ENCODE measurements around the gene SEC11C.
"Not testable (repeated sequence)": the region's sequence is repeated elsewhere in the genome, so short reads cannot be mapped to it uniquely, and the experiment has no call there.

The SEC11C gene

GRCh38 chr18:59140302-59140885, 710 bp downstream of the SEC11C start:
- Mint-ChIP-seq H3K27ac (peak overlapping the region; percentile 91), H3K36me3 (ENCODE audit: low read depth) (peaks cover 3% of the 10 kb centered on the region), H3K4me3 (peak overlapping the region; percentile 94), H3K9me3 (no peaks in the 10 kb centered on the region), H3K27me3 (peaks cover 6% of the 10 kb centered on the region), H3K4me1 (ENCODE audit: low read depth) (peaks cover 52% of the 10 kb centered on the region)

GRCh38 chr18:59141294-59142068, 1.8 kb downstream of the SEC11C start:
- Mint-ChIP-seq H3K36me3 (ENCODE audit: low read depth) (peaks cover 3% of the 10 kb centered on the region), H3K27ac (peak overlapping the region; percentile 91), H3K27me3 (no peaks in the 10 kb centered on the region), H3K4me1 (ENCODE audit: low read depth) (peaks cover 59% of the 10 kb centered on the region), H3K4me3 (peak overlapping the region; percentile 94), H3K9me3 (no peaks in the 10 kb centered on the region)

GRCh38 chr18:59142274-59142673, 2.6 kb downstream of the SEC11C start:
- peaks cover 64% of the 10 kb centered on the region for H3K4me1 Mint-ChIP-seq (ENCODE audit: low read depth)
- H3K27ac Mint-ChIP-seq = peak overlapping the region; percentile 82
- H3K4me3 Mint-ChIP-seq = peak overlapping the region; percentile 94
- no peaks in the 10 kb centered on the region for H3K9me3 Mint-ChIP-seq
- H3K27me3 Mint-ChIP-seq = no peaks in the 10 kb centered on the region
- peaks cover 3% of the 10 kb centered on the region for H3K36me3 Mint-ChIP-seq (ENCODE audit: low read depth)

GRCh38 chr18:59142800-59143416, 3.2 kb downstream of the SEC11C start:
- H3K27ac Mint-ChIP-seq = peak overlapping the region; percentile 82
- not testable (repeated sequence) for H3K27me3 Mint-ChIP-seq; H3K9me3 Mint-ChIP-seq; H3K36me3 Mint-ChIP-seq (ENCODE audit: low read depth)
- H3K4me3 Mint-ChIP-seq = peak overlapping the region; percentile 94
- H3K4me1 Mint-ChIP-seq (ENCODE audit: low read depth) = peaks cover 69% of the 10 kb centered on the region

GRCh38 chr18:59143441-59143840, 3.8 kb downstream of the SEC11C start:
- H3K36me3 Mint-ChIP-seq (ENCODE audit: low read depth) = peaks cover 3% of the 10 kb centered on the region
- H3K4me1 Mint-ChIP-seq (ENCODE audit: low read depth) = peaks cover 73% of the 10 kb centered on the region
- H3K4me3 Mint-ChIP-seq = peak overlapping the region; percentile 63
- no peaks in the 10 kb centered on the region for H3K9me3 Mint-ChIP-seq
- H3K27me3 Mint-ChIP-seq = no peaks in the 10 kb centered on the region
- H3K27ac Mint-ChIP-seq = peak overlapping the region; percentile 43

GRCh38 chr18:59144483-59144882, 4.8 kb downstream of the SEC11C start:
- Mint-ChIP-seq H3K9me3 (no peaks in the 10 kb centered on the region), H3K4me3 (no peak overlapping the region), H3K27me3 (no peaks in the 10 kb centered on the region), H3K36me3 (ENCODE audit: low read depth) (peaks cover 3% of the 10 kb centered on the region), H3K4me1 (ENCODE audit: low read depth) (peaks cover 82% of the 10 kb centered on the region), H3K27ac (no peak overlapping the region)

- Mint-ChIP-seq H3K9me3 (no peaks in the 10 kb centered on the region), H3K4me1 (ENCODE audit: low read depth) (peaks cover 81% of the 10 kb centered on the region), H3K27ac (no peak overlapping the region), H3K27me3 (no peaks in the 10 kb centered on the region), H3K36me3 (ENCODE audit: low read depth) (peaks cover 3% of the 10 kb centered on the region), H3K4me3 (no peak overlapping the region)
Measured at GRCh38 chr18:59145055-59145454, 5.4 kb downstream of the SEC11C start.

GRCh38 chr18:59148192-59148591, 8.5 kb downstream of the SEC11C start:
- H3K27me3 Mint-ChIP-seq = no peaks in the 10 kb centered on the region
- H3K4me1 Mint-ChIP-seq (ENCODE audit: low read depth) = peaks cover 49% of the 10 kb centered on the region
- no peak overlapping the region for H3K27ac Mint-ChIP-seq
- no peak overlapping the region for H3K4me3 Mint-ChIP-seq
- peaks cover 18% of the 10 kb centered on the region for H3K36me3 Mint-ChIP-seq (ENCODE audit: low read depth)
- no peaks in the 10 kb centered on the region for H3K9me3 Mint-ChIP-seq

GRCh38 chr18:59149007-59149406, 9.3 kb downstream of the SEC11C start:
- no peak overlapping the region for H3K4me3 Mint-ChIP-seq
- peak overlapping the region; percentile 37 for H3K27ac Mint-ChIP-seq
- H3K4me1 Mint-ChIP-seq (ENCODE audit: low read depth) = peaks cover 42% of the 10 kb centered on the region
- no peaks in the 10 kb centered on the region for H3K27me3 Mint-ChIP-seq
- H3K36me3 Mint-ChIP-seq (ENCODE audit: low read depth) = peaks cover 20% of the 10 kb centered on the region
- H3K9me3 Mint-ChIP-seq = no peaks in the 10 kb centered on the region

- H3K27ac Mint-ChIP-seq = no peak overlapping the region
- no peaks in the 10 kb centered on the region for H3K9me3 Mint-ChIP-seq
- peaks cover 38% of the 10 kb centered on the region for H3K4me1 Mint-ChIP-seq (ENCODE audit: low read depth)
- H3K4me3 Mint-ChIP-seq = no peak overlapping the region
- peaks cover 25% of the 10 kb centered on the region for H3K36me3 Mint-ChIP-seq (ENCODE audit: low read depth)
- no peaks in the 10 kb centered on the region for H3K27me3 Mint-ChIP-seq
Measured at GRCh38 chr18:59149416-59149815, 9.7 kb downstream of the SEC11C start.

GRCh38 chr18:59150236-59150635, 10.6 kb downstream of the SEC11C start:
- peaks cover 33% of the 10 kb centered on the region for H3K4me1 Mint-ChIP-seq (ENCODE audit: low read depth)
- no peak overlapping the region for H3K27ac Mint-ChIP-seq
- no peaks in the 10 kb centered on the region for H3K9me3 Mint-ChIP-seq
- no peaks in the 10 kb centered on the region for H3K27me3 Mint-ChIP-seq
- H3K4me3 Mint-ChIP-seq = no peak overlapping the region
- H3K36me3 Mint-ChIP-seq (ENCODE audit: low read depth) = peaks cover 30% of the 10 kb centered on the region

- Mint-ChIP-seq H3K36me3 (ENCODE audit: low read depth) (peaks cover 65% of the 10 kb centered on the region), H3K27me3 (no peaks in the 10 kb centered on the region), H3K4me3 (no peak overlapping the region), H3K9me3 (no peaks in the 10 kb centered on the region), H3K4me1 (ENCODE audit: low read depth) (no peaks in the 10 kb centered on the region), H3K27ac (no peak overlapping the region)
Measured at GRCh38 chr18:59155153-59155552, 15.5 kb downstream of the SEC11C start.

- H3K9me3 Mint-ChIP-seq = no peaks in the 10 kb centered on the region
- H3K4me3 Mint-ChIP-seq = no peak overlapping the region
- no peaks in the 10 kb centered on the region for H3K27me3 Mint-ChIP-seq
- no peaks in the 10 kb centered on the region for H3K4me1 Mint-ChIP-seq (ENCODE audit: low read depth)
- no peak overlapping the region for H3K27ac Mint-ChIP-seq
- peaks cover 65% of the 10 kb centered on the region for H3K36me3 Mint-ChIP-seq (ENCODE audit: low read depth)
Measured at GRCh38 chr18:59156316-59156715, 16.6 kb downstream of the SEC11C start.

GRCh38 chr18:59159265-59159664, 19.6 kb downstream of the SEC11C start:
- H3K4me3 Mint-ChIP-seq = no peak overlapping the region
- H3K4me1 Mint-ChIP-seq (ENCODE audit: low read depth) = no peaks in the 10 kb centered on the region
- H3K27ac Mint-ChIP-seq = no peak overlapping the region

GRCh38 chr18:59159986-59160385, 20.3 kb downstream of the SEC11C start:
- H3K4me3 Mint-ChIP-seq = no peak overlapping the region
- peaks cover 42% of the 10 kb centered on the region for H3K36me3 Mint-ChIP-seq (ENCODE audit: low read depth)
- H3K27me3 Mint-ChIP-seq = no peaks in the 10 kb centered on the region
- no peak overlapping the region for H3K27ac Mint-ChIP-seq
- H3K9me3 Mint-ChIP-seq = no peaks in the 10 kb centered on the region
- no peaks in the 10 kb centered on the region for H3K4me1 Mint-ChIP-seq (ENCODE audit: low read depth)

More at GRCh38 chr18:59159265-59159664, 19.6 kb downstream of the SEC11C start:
- H3K9me3 Mint-ChIP-seq = no peaks in the 10 kb centered on the region
- no peaks in the 10 kb centered on the region for H3K27me3 Mint-ChIP-seq
- H3K36me3 Mint-ChIP-seq (ENCODE audit: low read depth) = peaks cover 47% of the 10 kb centered on the region
